HG03045 (cell line): ENCODE data around the gene FLAD1.

Experiments
- ATAC-seq: cut with Tn5 transposase; IDR thresholded peaks from one replicate; pipeline ENCODE4 v1.9.1; 2021; ENCODE audit warnings: mild to moderate bottlenecking, moderate library complexity; ENCODE audit not compliant: unreplicated experiment

Gene FLAD1

DNA sequence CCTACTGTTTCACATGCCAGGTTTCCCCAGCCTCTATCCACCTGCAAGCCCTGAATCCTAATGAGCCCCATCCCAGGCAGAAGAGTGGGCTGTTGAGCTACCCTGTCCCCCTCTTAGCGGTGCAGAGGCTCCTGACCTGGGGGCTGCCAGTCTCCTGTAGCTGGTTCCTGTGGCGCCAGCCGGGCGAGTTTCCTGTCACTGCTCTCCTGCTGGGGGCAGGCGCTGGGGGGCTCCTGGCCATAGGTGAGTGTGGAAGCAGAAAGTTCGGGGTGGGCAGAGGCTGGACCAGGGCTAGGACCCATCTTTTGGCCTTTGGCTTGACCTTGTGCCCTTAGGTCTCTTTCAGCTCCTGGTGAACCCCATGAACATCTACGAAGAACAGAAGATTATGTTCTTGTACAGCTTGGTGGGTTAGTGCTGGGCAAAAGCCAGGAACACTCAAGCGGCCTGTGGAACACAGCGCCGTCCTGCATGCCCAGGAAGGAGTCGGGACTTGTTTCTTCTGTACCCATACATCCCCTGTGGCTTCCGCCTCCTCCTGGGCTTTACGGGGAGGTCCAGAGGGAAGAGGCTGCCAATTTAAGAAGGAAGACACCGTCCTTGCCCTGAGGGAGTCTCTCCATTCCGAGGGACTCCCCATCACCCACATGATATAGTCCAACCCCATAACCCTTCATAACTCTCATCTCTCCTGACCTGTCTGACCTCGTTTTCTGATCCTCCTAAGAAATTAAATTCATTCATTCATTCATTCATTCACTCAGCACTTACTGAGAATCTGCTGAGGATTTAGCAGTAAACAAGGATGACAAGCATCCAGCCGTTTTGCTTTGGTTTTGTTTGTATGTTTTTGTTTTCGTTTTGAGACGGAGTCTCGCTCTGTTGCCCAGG, 51.4 kb downstream of the FLAD1 start:
- ATAC-seq, result no peak

DNA sequence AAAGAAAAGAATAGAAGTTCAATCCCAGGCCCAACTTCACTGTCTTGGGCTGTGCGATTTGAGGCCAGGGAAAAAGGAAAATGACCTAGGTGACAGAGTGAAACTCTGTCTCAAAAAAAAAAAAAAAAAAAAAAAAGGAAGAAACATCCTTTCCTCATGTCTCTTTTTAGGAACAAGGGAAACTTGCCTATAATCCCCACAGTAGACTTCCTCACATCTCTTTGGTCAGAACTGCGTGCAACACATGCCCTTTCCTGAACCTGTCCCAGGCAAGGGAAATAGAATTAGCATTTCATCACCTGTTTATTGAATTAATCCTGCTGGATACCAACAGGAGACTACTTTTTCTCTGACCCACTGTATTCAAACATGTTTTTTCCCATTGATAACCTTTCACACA, 52.8 kb downstream of the FLAD1 start:
- ATAC-seq, result no peak

DNA sequence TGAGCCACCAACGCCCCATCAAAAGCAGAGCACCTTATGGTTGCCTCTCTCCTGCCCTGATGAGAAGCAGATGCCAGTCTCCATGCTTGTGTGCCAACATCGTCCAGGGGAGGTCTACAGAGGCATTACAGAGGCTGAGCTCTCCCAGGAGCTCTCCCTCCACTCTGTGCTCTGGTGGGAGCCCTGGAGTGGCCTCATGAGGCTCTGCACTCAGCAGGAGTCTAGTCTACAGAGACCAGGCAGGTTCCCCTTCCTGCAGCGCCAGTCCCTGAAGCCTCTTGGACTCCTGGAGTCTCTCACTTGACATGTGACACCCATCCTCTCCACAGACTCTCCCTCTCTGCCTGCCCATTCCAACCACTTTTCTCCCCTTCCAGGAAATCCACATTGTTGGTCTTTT, 53.9 kb downstream of the FLAD1 start:
- ATAC-seq, result no peak

DNA sequence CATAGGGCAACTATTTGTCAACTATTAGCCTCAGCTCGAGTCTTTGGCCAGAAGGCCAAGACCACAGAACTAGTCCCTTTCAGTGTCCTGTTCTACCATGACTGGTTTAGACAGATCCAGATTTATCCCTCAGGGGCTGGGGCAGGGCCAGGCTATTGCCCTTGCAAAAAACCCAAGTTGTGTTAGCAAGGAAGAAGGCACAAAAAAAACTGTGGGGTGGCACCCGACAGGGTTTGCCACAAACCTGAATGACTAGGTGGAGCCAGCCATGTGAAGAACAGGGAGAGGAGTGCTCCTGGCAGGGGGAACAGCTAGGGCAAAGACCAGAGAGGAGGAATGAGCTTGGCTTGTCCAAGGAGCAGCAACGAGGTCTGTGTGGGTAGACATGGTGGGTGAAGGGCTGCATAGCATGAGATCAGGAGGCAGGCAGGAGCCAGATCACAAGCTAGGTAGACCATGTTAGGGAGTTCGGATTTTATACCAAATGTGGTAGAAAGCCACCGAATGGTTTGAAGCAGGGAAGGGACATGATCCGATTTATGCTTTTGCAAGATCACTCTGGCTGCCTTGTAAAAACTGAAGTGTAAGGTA, 54.8 kb downstream of the FLAD1 start:
- ATAC-seq, result no peak

DNA sequence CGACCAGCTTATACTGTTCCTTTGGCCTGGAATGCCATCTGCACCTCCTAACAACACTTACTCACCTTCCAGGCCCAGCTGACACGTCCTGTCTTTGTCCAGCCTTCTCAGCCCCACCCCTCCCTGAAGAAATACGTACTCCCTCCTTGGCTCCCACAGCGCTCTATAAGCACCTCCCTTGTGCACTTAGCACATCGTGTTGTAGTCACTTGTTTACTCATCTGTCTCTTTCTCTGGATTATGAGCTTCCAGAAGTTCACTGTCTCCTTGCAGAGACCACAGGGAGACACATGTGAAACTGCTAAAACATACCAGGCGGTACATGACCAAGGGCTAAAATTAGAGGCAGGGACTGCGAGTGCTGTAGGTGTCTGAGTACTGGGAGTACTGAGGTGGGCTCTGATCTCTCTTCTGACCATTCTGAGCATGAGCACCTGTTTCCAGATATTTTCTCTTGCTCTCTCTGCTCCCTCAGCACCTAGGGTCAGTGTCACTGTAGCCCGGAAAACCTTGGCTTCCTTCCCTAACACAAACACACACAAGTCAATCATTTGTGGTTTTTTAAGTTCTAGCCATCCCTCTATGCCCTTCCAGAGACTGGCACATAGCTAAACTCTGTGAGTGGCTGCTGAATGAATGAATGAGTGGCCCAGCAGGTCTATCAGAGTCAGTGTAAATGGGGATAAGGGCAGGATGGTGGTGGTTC, 55.6 kb downstream of the FLAD1 start:
- ATAC-seq, result no peak

DNA sequence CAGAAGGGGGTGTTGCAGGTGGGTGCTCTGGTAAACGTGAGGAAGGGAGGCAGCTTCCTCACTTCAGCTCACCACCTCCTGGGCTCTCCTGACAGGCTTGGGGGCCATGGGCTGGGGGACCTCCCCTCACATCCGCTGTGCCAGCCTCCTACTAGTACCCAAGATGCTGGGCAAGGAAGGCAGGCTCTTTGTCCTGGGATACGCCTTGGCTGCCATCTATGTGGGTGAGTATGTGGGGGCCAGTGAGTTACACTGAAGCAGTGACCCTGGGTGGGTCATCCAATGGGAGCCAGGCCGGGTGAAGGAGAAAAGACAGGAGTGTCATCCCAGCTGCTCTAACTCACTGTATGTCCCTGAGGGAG, 56.1 kb downstream of the FLAD1 start:
- no peak for ATAC-seq

DNA sequence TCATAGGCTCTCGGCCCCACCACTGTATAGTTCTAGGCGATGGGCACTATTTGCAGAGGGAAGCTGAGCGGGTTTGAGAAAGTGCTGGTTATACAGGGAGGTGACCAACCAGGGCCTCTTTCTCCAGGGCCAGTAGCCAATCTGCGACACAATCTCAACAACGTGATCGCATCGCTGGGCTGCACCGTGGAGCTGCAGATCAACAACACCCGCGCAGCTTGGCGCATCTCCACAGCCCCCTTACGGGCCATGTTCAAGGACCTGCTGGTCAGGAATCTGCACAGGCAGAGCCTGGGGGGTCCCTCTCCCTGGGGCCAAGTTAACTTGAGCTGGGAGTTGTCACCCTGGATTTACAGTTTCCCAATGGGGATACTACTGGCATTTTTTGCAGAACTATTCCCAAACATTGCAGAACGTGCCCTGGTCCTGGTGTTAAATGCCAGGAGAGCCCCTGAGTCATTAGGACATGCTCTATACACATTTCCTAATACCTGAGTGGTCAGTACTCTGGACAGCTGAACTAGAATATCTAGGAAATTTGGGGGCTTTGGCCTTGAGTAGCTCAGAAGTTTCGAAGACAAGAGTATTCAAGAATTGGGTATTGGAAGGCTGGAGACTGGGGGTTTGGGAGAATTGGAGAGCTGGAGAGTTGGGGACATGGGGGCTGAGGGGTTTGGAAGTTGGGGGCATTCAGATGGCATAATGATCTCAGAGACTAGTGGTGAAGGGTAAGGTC, 57.4 kb downstream of the FLAD1 start:
- ATAC-seq, result no peak
